ENCODE data around the gene RHBDF1.

Gene RHBDF1

GRCh38 chr16:94918-95265, 22.5 kb upstream of the RHBDF1 start:
- DNase-seq (ENCODE audit: low read depth), result no peak

- no peak for DNase-seq (ENCODE audit: low read depth)
Measured at GRCh38 chr16:92431-93339, 20.3 kb upstream of the RHBDF1 start.

- DNase-seq (ENCODE audit: low read depth), result no peak
Measured at GRCh38 chr16:91484-91883, 19.1 kb upstream of the RHBDF1 start.

- no peak for DNase-seq (ENCODE audit: low read depth)
Measured at GRCh38 chr16:89391-90302, 17.2 kb upstream of the RHBDF1 start.

- DNase-seq (ENCODE audit: low read depth), result no peak
Measured at GRCh38 chr16:88613-89012, 16.2 kb upstream of the RHBDF1 start.

GRCh38 chr16:86483-86952, 14.1 kb upstream of the RHBDF1 start:
- no peak for DNase-seq (ENCODE audit: low read depth)

GRCh38 chr16:85865-86264, 13.4 kb upstream of the RHBDF1 start:
- DNase-seq (ENCODE audit: low read depth), result no peak

- no peak for DNase-seq (ENCODE audit: low read depth)
Measured at GRCh38 chr16:85407-85782, 13.0 kb upstream of the RHBDF1 start.

- peak; percentile 74 for DNase-seq (ENCODE audit: low read depth)
Measured at GRCh38 chr16:84718-85406, 12.4 kb upstream of the RHBDF1 start.

- DNase-seq (ENCODE audit: low read depth), result no peak
Measured at GRCh38 chr16:83781-84615, 11.6 kb upstream of the RHBDF1 start.

GRCh38 chr16:83060-83603, 10.7 kb upstream of the RHBDF1 start:
- DNase-seq (ENCODE audit: low read depth), result no peak

GRCh38 chr16:79151-80054, 7.0 kb upstream of the RHBDF1 start:
- DNase-seq (ENCODE audit: low read depth), result no peak

GRCh38 chr16:78444-79150, 6.2 kb upstream of the RHBDF1 start:
- no peak for DNase-seq (ENCODE audit: low read depth)

- DNase-seq (ENCODE audit: low read depth), result no peak
Measured at GRCh38 chr16:77807-78443, 5.5 kb upstream of the RHBDF1 start, which contains the start of gene MPG. MPG (plus strand) TSS chr16:78225; CDS start chr16:78310, 85 bp downstream.

GRCh38 chr16:77273-77806, 4.9 kb upstream of the RHBDF1 start:
- no peak for DNase-seq (ENCODE audit: low read depth)

GRCh38 chr16:76535-77272, 4.3 kb upstream of the RHBDF1 start:
- peak; percentile 69 for DNase-seq (ENCODE audit: low read depth)

GRCh38 chr16:75580-76501, 3.4 kb upstream of the RHBDF1 start:
- peak; percentile 62 for DNase-seq (ENCODE audit: low read depth)

Data from GM04504 (cell line).